Suprapubic skin (tissue), 4 donors: ENCODE data around the gene ADGRD1. TPM values are rescaled to one million over a fixed set of nuclear protein-coding genes. Genes with fewer than 3 reads are reported as not detected.
"Not testable (repeated sequence)": the region's sequence is repeated elsewhere in the genome, so short reads cannot be mapped to it uniquely, and the experiment has no call there.

Source experiments
- DNase-seq, 2 donors: peaks; one replicate each; pipeline ENCODE4 v3.0.0-alpha.2; 2019; ENCODE audit warnings: low spot score in 2 of 2
- H3K27ac ChIP-seq: fragments of 200-600 bp; sonication (generic); one replicate; pipeline ENCODE4 v1.5.1; 2019
- H3K27me3 ChIP-seq: fragments of 200-600 bp; sonication (generic); one replicate; pipeline ENCODE4 v1.5.1; 2019
- H3K36me3 ChIP-seq: fragments of 200-600 bp; sonication (generic); one replicate; pipeline ENCODE4 v1.5.1; 2019
- H3K4me1 ChIP-seq: fragments of 200-600 bp; sonication (generic); one replicate; pipeline ENCODE4 v1.5.1; 2019
- H3K4me3 ChIP-seq: fragments of 200-600 bp; sonication (generic); one replicate; pipeline ENCODE4 v1.5.1; 2019; ENCODE audit warnings: mild to moderate bottlenecking
- H3K9me3 ChIP-seq: fragments of 200-600 bp; sonication (generic); one replicate; pipeline ENCODE4 v1.5.1; 2019
- CTCF ChIP-seq, 2 donors: fragments of 200-600 bp in 1 of 2; fragments of 450-650 bp in 1 of 2; sonication (generic) in 1 of 2; IDR thresholded peaks; one replicate each; pipeline ENCODE4 v1.5.1; 2016 to 2019; ENCODE audit warnings: antibody characterized with exemption in 2 of 2, mild to moderate bottlenecking in 1 of 2, moderate library complexity in 1 of 2
- EP300 ChIP-seq: sonication (generic); formaldehyde crosslinking; IDR thresholded peaks from one replicate; pipeline ENCODE4 v1.6.1; 2017; ENCODE audit warnings: antibody characterized with exemption
- POLR2A ChIP-seq, 2 donors: fragments of 450-650 bp; IDR thresholded peaks; one replicate each; pipeline ENCODE4 v1.6.1; 2017; ENCODE audit warnings: antibody characterized with exemption in 2 of 2, mild to moderate bottlenecking in 2 of 2, moderate library complexity in 2 of 2
- POLR2AphosphoS5 ChIP-seq, 3 donors: sonication (generic); formaldehyde crosslinking; IDR thresholded peaks; one replicate each; pipeline ENCODE4 v1.6.1; 2017; ENCODE audit warnings: antibody characterized with exemption in 3 of 3
- WGBS: methylation state at CpG from one replicate; pipeline ENCODE4 v1.1.5; 2018; 5-methylcytosine and 5-hydroxymethylcytosine counted together
- total RNA-seq, 4 donors: library from RNA; depleted of rRNA; stranded (reverse); fragments of >200 nt; gene quantifications; one replicate each; pipeline ENCODE4 v1.1.0, GENCODE V29; 2016

Gene ADGRD1
- total RNA-seq, 4 donors from 2014 or later = 4.2 to 12.4 (median 10.4) TPM

DNA sequence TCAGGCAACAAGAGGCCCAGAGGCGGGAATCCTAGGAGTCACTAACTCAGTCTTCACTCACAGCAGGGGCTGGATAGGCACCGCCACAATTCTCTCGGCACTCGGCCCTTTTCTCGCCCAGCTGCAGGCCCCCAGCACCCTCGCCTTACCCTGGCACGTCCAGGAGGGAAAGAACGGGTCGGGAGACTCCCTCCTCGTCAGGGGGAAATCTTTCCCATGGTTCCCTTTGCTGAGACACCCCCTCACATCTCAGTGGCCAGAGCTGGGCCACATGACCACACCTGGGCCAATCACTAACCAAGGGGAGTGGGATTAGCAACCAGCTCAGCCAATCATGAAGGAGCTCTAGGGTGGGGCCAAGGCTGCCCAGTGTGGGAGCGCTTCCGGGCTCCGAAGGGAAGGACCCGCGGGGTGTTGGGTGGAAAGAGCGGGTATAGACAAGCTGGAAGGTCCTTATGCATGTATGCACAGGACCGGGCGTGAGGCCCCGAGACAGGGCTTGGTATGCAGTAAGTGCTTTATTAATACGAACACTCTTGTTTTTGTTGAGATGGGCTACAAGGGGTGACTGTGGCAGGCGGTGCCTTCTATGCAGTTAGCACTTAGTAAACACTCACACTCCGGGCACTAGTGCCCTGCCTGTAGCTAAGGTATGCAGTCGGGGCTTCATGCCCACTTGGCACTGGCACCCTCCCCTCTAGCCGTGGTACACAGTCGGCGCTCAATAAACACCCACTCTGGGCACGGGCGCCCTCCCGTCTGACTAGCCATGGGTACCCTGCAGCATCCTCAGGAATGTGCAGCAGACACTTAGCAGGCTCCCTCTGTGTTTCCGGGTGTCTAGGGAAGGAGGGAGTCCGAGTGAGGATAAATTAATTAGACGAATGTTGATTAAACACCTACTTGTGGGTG lies 40.3 kb downstream of the ADGRD1 start:
- Histone ChIP-seq H3K4me3 (no peak overlapping the region), H3K27ac (no peak overlapping the region), H3K4me1 (no peaks in the 10 kb centered on the region), H3K36me3 (no peaks in the 10 kb centered on the region), H3K27me3 (peaks cover 3% of the 10 kb centered on the region), H3K9me3 (no peaks in the 10 kb centered on the region)
- DNase-seq = no peak
- TF ChIP-seq POLR2A (IDR thresholded peaks at IDR 0.05) (no peak), EP300 (no peak), CTCF (IDR thresholded peaks at IDR 0.05) (no peak), POLR2AphosphoS5 (IDR thresholded peaks at IDR 0.05) (no peak)
- 86% methylated on average over 22 of the region's 32 CpGs for WGBS

GRCh38 chr12:130994821-130995375 lies 41.2 kb downstream of the ADGRD1 start:
- Histone ChIP-seq H3K27ac (no peak overlapping the region), H3K9me3 (no peaks in the 10 kb centered on the region), H3K36me3 (no peaks in the 10 kb centered on the region), H3K4me1 (no peaks in the 10 kb centered on the region), H3K27me3 (peaks cover 3% of the 10 kb centered on the region), H3K4me3 (no peak overlapping the region)
- WGBS = 85% methylated on average over 12 of the region's 12 CpGs
- no peak for DNase-seq
- TF ChIP-seq CTCF (IDR thresholded peaks at IDR 0.05) = no peak
- no peak for TF ChIP-seq EP300
- TF ChIP-seq POLR2AphosphoS5 (IDR thresholded peaks at IDR 0.05) = no peak
- no peak for TF ChIP-seq POLR2A (IDR thresholded peaks at IDR 0.05)

GRCh38 chr12:130995386-130995969 lies 41.8 kb downstream of the ADGRD1 start:
- not testable (repeated sequence) for H3K9me3 ChIP-seq, DNase-seq, H3K36me3 ChIP-seq, H3K4me1 ChIP-seq, H3K4me3 ChIP-seq, H3K27ac ChIP-seq, H3K27me3 ChIP-seq
- 93% methylated on average over 5 of the region's 5 CpGs for WGBS

DNA sequence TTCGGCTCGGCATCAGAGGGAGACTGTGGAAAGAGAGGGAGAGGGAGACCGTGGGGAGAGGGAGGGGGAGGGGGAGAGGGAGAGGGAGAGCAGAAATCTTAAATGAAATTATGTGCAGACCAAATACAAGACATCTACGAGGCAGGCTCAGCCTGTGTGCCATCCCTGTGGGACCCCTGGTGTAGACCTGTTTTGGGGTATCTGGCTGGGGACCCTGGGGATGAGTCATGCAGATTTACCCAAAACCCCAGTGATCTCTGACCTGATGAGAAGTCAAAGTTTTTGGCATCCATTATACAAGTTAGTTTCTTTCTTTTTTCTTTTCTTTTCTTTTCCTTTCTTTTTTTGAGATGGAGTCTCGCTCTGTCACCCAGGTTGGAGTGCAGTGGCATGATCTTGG lies 44.4 kb downstream of the ADGRD1 start:
- no peak overlapping the region for H3K4me3 ChIP-seq
- no peak for DNase-seq
- H3K9me3 ChIP-seq = no peaks in the 10 kb centered on the region
- H3K27me3 ChIP-seq = no peaks in the 10 kb centered on the region
- TF ChIP-seq POLR2A (IDR thresholded peaks at IDR 0.05) (no peak), EP300 (no peak), POLR2AphosphoS5 (IDR thresholded peaks at IDR 0.05) (no peak), CTCF (IDR thresholded peaks at IDR 0.05) (no peak)
- H3K27ac ChIP-seq = no peak overlapping the region
- H3K36me3 ChIP-seq = no peaks in the 10 kb centered on the region
- no peaks in the 10 kb centered on the region for H3K4me1 ChIP-seq
- 82% methylated on average over 5 of the region's 5 CpGs for WGBS

GRCh38 chr12:131000000-131000486 lies 46.3 kb downstream of the ADGRD1 start:
- TF ChIP-seq POLR2AphosphoS5 (IDR thresholded peaks at IDR 0.05) = no peak
- no peak for TF ChIP-seq POLR2A (IDR thresholded peaks at IDR 0.05)
- TF ChIP-seq CTCF (IDR thresholded peaks at IDR 0.05) = no peak
- TF ChIP-seq EP300 = no peak
- H3K36me3 ChIP-seq = no peaks in the 10 kb centered on the region
- H3K4me3 ChIP-seq = no peak overlapping the region
- no peaks in the 10 kb centered on the region for H3K9me3 ChIP-seq
- H3K27me3 ChIP-seq = peaks cover 4% of the 10 kb centered on the region
- WGBS = 86% methylated on average over 16 of the region's 16 CpGs
- H3K27ac ChIP-seq = no peak overlapping the region
- no peak for DNase-seq
- no peaks in the 10 kb centered on the region for H3K4me1 ChIP-seq
